ENCODE measurements around the gene GRM7.

Gene GRM7

DNA sequence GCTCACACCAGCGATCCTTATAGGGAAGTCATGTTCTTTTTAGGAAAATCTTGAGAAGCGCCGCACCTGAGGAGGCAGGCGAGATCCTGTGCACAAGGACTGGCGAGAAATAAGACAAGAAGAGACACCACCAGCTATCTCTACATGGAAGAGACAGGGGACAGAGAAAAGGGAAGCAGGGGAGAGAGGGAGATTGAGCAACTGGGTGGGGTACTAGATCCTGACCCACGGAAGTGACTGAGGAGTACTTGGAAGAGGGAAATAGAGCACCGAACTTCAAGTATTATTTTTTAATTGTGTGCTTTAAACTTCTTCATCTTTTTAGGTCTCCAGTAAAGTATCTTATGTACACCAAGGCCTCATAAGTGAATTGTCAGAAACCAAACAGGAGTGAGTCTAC is 898.7 kb downstream of the GRM7 start:
- ChIA-PET CTCF (no interaction called here), POLR2A (no interaction called here)
- TF ChIP-seq, protein P1, sequence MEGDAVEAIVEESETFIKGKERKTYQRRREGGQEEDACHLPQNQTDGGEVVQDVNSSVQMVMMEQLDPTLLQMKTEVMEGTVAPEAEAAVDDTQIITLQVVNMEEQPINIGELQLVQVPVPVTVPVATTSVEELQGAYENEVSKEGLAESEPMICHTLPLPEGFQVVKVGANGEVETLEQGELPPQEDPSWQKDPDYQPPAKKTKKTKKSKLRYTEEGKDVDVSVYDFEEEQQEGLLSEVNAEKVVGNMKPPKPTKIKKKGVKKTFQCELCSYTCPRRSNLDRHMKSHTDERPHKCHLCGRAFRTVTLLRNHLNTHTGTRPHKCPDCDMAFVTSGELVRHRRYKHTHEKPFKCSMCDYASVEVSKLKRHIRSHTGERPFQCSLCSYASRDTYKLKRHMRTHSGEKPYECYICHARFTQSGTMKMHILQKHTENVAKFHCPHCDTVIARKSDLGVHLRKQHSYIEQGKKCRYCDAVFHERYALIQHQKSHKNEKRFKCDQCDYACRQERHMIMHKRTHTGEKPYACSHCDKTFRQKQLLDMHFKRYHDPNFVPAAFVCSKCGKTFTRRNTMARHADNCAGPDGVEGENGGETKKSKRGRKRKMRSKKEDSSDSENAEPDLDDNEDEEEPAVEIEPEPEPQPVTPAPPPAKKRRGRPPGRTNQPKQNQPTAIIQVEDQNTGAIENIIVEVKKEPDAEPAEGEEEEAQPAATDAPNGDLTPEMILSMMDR (IDR thresholded peaks at IDR 0.05; ENCODE audit: control extremely low read depth, extremely low read depth, low read depth, missing control alignments) = no peak
- DNase-seq (ENCODE audit: extremely low spot score) = no peak

DNA sequence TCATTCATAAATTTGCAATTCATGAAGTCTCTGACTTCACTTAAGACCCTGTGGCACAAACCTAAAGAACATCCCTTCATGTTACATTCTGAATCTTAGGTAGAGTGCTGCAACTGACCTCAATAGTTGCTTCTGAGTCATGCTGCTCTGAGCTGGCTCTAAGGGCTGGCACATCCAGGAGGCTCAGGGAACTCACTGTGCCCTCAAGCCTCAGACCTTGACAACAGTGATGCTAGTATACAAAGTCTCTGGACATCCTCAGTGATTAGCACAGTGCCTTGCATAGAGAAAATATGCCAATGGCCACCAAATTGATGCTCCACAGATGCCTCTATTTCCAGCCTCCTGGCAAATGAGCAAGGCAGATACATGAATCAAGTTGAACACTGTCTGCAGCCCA is 899.8 kb downstream of the GRM7 start:
- ChIA-PET POLR2A (no interaction called here), CTCF (no interaction called here)
- TF ChIP-seq, protein P1 (IDR thresholded peaks at IDR 0.05; ENCODE audit: control extremely low read depth, extremely low read depth, low read depth, missing control alignments) = no peak
- DNase-seq (ENCODE audit: extremely low spot score) = no peak

DNA sequence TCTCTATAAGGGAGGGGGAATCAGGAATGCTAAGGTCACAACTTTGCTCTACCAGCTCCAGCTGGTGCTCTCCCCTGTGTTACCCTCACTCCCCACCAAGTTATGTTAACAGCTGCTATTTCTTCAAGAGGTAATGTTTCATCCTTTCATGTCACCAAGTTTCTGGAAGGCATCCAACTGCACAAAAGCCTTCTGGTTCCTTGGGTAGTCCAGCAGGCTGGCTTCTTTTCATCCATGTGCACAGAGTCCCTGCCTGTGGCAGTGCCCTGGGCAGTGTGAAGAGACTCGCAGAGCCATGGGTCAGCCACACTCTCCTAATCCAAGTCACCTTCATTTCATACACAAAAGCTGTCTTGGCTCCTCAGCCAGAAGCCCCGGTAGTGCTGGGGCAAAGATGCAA is 903.2 kb downstream of the GRM7 start:
- TF ChIP-seq, protein P1 (IDR thresholded peaks at IDR 0.05; ENCODE audit: control extremely low read depth, extremely low read depth, low read depth, missing control alignments) = no peak
- POLR2A ChIA-PET = no interaction called here
- no peak for DNase-seq (ENCODE audit: extremely low spot score)
- CTCF ChIA-PET = no interaction called here

DNA sequence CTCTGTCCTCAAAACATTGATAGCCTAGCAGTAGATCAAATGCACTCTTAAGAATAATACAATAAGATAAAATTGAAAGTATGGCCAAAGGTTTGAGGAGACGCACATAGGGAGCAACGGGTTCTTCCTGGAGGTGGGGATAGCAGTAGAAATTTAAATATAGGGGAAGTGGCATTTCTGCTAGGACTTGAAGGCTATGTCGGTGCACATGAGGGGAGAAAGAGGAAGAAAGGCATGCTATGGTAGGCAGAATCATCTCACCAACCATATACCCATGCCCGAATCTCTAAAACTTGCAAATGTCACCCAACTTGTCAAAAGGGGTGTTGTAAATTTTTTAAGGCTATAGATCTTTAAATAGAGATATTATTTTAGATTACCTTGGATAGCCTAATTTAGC is 905.6 kb downstream of the GRM7 start:
- TF ChIP-seq, protein P1 (IDR thresholded peaks at IDR 0.05; ENCODE audit: control extremely low read depth, extremely low read depth, low read depth, missing control alignments) = no peak
- no peak for DNase-seq (ENCODE audit: extremely low spot score)
- CTCF ChIA-PET = interaction anchor here (2.1 kb wide), 1 partner anchor 14 kb away, joined by 5 read pairs; no protein-coding TSS in a partner anchor
- POLR2A ChIA-PET = no interaction called here

DNA sequence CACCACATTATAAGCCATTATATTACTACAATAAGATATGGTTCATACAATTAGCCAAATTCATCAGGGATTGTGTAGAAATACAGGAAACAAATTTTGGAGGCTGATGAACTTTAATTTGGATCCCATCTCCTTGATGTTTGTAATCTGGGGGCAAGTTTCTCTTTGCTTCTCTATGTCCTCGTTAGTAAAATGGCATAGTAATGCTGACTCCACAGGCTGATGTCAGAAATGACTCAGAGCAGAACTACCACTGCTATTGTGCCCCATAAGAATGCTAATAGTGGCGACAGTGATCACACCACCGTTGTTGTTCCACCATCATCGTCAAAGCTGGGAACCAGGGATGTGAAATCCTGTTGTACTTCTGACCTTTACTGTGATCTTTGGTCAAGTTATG is 918.4 kb downstream of the GRM7 start:
- TF ChIP-seq, protein P1 (IDR thresholded peaks at IDR 0.05; ENCODE audit: control extremely low read depth, extremely low read depth, low read depth, missing control alignments) = no peak
- CTCF ChIA-PET = no interaction called here
- POLR2A ChIA-PET = no interaction called here
- no peak for DNase-seq (ENCODE audit: extremely low spot score)

DNA sequence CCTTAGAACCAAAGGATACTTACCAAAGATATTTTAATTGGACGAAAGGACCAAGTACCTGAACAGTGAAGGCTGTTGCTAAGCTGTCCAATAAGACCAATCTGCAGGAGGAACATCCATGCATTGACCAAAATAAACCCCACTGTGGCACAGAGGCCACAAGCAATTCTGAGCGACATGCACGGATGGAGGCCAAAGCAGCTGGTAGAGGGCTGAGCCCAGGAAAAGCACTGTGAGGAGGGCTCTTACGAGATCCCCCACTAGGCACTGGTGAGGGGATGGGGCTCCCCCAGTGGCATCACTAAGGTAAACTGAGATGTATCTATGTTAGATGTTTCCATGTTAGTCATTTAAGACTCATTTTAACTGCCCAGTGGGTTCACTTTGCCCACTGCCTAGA is 920.5 kb downstream of the GRM7 start:
- POLR2A ChIA-PET = no interaction called here
- TF ChIP-seq, protein P1 (IDR thresholded peaks at IDR 0.05; ENCODE audit: control extremely low read depth, extremely low read depth, low read depth, missing control alignments) = no peak
- CTCF ChIA-PET = no interaction called here
- DNase-seq (ENCODE audit: extremely low spot score) = no peak
